Dermis microvascular lymphatic vessel endothelial cell (primary cell): ENCODE measurements around the gene CCDC57. TPM values are rescaled to one million over a fixed set of nuclear protein-coding genes. Genes with fewer than 3 reads are reported as not detected.

Experiments used
- DNase-seq, 2 donors: peaks; one replicate each; pipeline versions ENCODE4 v3.0.0 to v3.0.0-alpha.2; 2010; ENCODE audit warnings: low read depth in 2 of 2
- total RNA-seq: library from RNA; depleted of rRNA; stranded (reverse); fragments of >200 nt; gene quantifications from 2 replicates; pipeline ENCODE4 v1.2.1, GENCODE V29; 2014

Gene CCDC57
- total RNA-seq, 1 donor from 2014 or later = 2.8 TPM

- DNase-seq = no peak
These were observed 116.6 kb downstream of the CCDC57 start for GRCh38 chr17:82095777-82096708.

- DNase-seq = no peak
These were observed 117.5 kb downstream of the CCDC57 start for GRCh38 chr17:82094931-82095776.

DNA sequence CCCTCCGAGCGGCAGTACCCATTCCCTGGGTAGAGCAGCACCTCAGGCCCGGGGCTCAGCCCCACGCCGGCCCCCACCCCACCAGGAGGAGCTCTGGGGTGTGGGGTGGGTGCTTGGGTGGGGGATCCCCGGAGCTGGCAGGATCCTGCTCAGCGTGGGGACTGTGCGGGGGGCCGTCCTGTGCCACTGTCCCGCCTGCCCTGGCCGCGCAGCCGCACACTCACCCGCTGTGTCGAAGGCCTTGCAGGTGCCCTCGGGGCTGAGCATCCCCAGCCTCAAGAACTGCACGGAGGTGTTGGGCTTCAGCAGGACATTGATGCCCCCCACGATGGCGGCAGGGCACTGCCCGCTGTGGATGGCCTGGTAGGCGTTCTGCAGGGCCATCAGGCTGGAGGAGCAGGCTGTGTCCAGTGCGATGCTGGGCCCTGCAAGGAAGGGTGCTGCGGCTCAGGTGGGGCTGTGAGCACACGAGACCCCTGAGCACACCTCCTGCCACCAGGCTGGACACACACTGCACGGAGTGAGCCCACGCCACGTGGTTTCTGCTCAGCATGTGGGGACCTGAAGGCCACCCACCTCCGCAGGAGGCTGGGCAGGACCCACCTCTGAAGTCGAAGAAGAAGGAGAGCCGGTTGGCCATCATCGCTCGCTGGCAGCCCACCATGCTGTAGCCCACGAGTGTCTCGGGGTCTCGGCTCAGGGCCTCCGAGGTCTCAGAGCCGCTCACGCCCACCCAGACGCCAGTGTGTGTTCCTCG, 119.5 kb downstream of the CCDC57 start:
- no peak for DNase-seq

- no peak for DNase-seq
These were observed 120.0 kb downstream of the CCDC57 start for GRCh38 chr17:82092628-82092994.

- no peak for DNase-seq
These were observed 120.5 kb downstream of the CCDC57 start for GRCh38 chr17:82092094-82092586.

- no peak for DNase-seq
These were observed 121.2 kb downstream of the CCDC57 start for GRCh38 chr17:82091264-82092066.

GRCh38 chr17:82090549-82091263, 121.9 kb downstream of the CCDC57 start:
- DNase-seq = no peak

DNA sequence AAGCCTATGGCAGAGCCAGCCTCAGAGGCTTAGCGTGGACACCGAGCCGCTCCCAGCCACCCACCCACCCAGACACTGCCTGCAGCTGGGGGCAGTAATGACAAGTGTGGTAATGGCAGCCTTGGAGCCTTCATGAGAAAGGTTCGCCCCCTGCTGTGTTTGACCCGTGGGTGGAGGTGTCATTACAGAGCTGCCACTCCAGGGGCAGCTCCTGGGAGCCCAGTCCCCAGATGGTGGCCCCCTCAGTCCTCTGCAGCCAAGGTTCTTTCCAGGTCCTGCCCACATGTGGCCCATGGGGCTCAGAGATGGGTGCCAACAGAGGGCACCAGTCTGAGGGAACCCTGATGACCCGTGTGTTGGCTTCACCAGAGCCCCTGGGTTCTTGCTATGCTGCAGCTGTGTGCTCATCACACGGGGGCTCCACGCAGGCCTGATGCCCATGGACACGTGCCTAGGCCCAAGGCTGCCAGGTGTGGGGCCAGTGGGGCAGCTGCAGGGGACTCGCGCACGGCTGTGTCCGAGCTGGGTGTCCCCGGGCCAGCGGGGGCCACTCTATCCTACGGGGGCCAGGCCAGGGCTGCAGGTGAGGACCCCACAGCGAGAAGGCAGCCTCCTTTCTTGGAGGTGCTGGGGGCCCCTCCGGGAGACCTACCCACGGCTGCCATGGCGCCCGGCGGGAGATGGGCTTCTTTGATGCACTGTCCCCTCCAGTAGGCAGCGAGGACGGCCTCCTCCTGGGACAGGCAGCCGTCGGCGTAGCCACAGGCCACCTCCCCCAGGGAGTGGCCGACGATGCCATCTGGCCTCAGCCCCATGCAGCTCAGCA, 122.7 kb downstream of the CCDC57 start:
- DNase-seq = no peak

DNA sequence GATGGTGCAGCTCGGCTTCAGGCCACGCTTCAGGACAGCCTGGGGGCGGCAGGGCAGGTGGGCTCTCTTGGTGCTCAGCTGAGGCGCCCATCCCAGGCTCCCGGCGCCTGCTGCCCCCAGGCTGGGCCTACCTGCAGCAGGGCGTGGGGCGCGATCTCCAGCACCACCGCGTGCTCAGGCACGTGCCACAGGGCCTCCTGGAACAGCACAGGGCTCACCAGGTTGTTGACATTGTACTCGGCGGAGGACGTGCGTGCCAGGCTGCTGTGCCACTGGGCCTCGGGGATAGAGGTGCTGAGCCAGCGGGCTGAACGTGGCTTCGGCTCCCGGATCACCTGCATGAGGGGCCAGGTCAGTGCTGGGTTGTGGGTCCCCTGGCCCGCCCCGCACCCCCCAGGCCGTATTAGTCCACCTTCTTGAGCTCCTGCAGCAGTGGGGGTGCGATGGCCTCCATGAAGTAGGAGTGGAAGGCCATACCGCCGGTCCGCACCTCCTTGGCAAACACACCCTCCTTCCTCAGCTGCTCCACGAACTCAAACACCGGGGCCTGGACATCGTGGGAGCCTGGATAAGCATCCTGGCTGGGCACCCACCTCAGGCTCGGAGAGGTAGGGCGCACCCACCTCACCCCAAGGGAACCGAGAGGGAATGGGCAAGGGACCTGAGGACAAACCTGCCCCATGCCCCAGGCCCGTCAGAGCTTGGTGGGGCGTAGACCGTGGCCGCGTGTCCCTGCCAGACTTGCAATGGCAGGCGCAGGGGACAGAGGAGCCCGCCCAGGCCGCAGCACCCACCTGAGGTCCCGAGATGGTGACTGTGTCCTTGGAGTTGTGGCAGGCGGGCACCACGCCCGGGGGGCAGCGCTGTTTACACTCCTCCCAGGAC, 123.6 kb downstream of the CCDC57 start:
- DNase-seq = no peak

DNA sequence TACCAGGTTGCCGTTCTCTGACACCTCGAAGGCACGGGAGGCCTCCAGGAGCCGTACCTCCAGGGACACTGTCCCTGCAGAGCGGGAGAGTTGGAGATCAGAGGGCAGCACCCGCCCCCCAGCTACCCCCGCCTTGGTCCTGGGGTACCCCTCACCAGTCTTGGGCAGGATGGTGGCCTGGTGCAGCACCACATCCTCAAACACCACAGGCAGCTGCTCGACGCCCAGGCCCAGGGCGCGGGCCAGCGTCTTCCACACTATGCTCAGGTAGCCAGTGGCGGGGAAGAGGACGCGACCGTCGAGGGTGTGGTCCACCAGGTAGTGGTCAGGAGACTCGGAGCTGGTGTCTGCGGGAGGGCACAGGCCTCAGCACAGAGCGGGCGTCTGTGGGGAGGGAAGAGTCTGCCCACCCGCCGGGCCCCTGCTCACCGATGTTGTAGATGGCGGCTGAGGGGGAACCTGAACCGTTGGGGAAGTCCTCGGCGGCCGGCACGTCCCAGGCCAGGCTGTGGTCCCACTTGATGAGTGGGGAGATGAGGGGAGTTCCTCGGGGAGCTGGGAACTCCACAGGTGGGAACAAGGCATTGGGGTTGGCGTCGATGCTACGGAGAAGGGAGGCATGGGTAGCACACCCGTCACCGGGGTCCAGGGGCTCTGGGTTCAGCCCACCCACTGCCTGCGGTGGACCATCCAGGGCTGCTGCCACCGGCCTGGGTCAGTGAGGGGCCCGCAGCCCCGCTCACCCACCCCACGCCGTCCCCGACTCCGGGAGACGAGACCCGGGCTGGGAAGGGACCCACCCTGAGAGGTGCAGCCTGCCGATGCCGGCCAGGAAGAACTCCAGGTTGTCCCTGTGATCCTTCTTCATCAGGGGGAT, 124.4 kb downstream of the CCDC57 start:
- DNase-seq = no peak

DNA sequence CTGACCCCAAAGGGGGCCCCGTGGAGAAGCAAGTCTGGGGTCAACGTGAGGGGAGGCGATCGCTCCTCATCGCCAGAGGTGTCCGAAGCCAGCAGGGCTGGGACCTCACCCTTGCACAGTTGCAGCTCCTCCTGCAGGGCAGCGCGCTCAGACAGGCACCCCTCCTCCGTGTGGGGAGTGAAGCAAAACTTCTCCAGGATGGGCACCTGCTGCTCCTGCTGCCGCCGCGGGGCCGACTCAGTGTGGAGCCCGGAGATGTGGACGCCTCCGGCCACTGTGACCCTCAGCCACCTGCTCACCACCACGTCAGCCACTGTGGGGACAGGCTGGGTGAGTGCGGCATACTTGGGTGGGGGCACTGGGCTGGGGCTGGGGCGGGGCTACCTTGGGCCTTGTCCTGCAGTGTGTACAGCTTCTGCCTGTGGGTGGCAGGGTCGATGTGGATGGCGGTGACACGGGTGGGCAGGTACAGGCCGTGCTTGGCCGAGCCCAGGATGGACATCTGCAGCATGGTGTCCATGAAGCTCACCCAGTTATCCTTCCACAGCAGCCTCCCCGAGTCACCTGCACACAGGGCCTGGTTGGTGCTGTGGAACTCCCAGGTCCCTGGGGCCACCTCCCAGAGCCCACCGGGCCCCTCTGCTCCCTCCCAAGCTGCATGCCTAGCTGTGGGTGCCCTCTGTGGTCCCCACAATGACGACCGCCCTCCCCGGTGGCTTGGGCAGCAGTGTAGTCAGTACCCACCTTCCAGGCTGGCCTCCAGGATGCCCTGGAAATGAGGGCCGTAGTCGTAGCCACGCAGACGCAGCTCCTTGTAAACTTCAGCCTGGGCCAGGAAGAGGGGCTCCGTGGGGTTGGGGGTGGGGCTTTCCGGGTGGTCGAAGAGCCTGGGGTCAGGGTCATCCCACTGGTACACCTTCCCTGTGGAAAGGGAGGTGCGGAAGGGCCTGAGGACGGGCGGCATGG, 125.4 kb downstream of the CCDC57 start:
- no peak for DNase-seq

- DNase-seq = no peak
These were observed 126.5 kb downstream of the CCDC57 start for GRCh38 chr17:82085931-82086764.

DNA sequence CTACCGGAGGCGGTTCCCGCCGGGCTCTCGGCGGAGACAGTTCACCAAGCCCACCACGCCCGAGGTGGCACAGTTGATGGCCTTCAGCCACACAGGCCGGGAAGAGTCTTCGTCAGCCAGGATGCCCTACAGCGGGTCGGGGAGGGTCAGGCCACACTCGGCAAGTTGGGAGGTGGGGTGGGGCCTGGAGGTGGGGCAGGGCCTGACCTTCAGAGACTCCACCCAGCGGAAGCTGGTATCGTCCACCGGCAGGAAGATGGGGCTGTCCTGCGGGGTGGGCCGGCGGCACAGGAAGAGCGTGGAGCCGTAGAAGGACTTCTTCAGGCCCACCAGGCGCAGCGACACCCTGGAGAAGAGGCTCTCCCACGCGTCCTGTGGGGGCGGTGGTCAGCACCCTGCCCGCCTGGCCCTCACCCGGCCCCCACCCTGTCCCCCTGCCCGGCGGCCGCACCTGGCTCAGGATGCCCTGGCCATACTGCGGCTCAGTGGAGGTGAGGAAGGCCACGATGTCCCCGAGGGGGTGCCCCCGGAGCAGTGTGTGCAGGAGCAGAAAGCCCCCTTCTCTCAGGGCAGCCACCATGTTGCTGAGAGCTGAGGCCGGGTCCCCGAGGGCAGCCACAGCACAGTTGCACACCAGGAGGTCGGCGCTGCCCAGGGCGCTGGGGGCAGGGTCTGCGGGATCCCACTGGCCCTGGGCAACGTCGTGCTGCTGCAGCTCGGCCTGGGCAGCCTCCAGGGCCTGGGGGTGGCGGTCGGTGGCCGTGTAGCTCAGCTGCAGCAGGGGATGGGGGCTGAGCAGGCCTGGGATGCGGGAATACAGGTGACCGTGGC, 127.4 kb downstream of the CCDC57 start:
- no peak for DNase-seq

GRCh38 chr17:82084373-82085030, 128.1 kb downstream of the CCDC57 start:
- DNase-seq = no peak
